Measurements from ENCODE around the gene CCT7.
"Not testable (repeated sequence)": the region's sequence is repeated elsewhere in the genome, so short reads cannot be mapped to it uniquely, and the experiment has no call there.

The CCT7 gene

GRCh38 chr2:73197579-73197978, 36.5 kb upstream of the CCT7 start:
- H3K9me3 ChIP-seq (ENCODE audit: control insufficient read depth, insufficient read depth, low read length), result no peaks in the 10 kb centered on the region
- no peaks in the 10 kb centered on the region for H3K4me1 ChIP-seq (ENCODE audit: control insufficient read depth, low read length)
- no peak overlapping the region for H3K27ac ChIP-seq (ENCODE audit: low read depth, low read length)
- peaks cover 15% of the 10 kb centered on the region for H3K27me3 ChIP-seq (ENCODE audit: control insufficient read depth, low read length)
- no peaks in the 10 kb centered on the region for H3K9me2 ChIP-seq (replicated peaks; ENCODE audit: control insufficient read depth, low read length)
- H3K79me2 ChIP-seq (ENCODE audit: control insufficient read depth, low read length), result no peaks in the 10 kb centered on the region
- H3K4me2 ChIP-seq (ENCODE audit: low read length), result no peak overlapping the region
- TF ChIP-seq, protein P1, sequence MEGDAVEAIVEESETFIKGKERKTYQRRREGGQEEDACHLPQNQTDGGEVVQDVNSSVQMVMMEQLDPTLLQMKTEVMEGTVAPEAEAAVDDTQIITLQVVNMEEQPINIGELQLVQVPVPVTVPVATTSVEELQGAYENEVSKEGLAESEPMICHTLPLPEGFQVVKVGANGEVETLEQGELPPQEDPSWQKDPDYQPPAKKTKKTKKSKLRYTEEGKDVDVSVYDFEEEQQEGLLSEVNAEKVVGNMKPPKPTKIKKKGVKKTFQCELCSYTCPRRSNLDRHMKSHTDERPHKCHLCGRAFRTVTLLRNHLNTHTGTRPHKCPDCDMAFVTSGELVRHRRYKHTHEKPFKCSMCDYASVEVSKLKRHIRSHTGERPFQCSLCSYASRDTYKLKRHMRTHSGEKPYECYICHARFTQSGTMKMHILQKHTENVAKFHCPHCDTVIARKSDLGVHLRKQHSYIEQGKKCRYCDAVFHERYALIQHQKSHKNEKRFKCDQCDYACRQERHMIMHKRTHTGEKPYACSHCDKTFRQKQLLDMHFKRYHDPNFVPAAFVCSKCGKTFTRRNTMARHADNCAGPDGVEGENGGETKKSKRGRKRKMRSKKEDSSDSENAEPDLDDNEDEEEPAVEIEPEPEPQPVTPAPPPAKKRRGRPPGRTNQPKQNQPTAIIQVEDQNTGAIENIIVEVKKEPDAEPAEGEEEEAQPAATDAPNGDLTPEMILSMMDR (IDR thresholded peaks at IDR 0.05; ENCODE audit: low read depth, low read length, poor library complexity, severe bottlenecking), result no peak
- TF ChIP-seq EZH2phosphoT487 (IDR thresholded peaks at IDR 0.05; ENCODE audit: borderline replicate concordance, low read length), result no peak
- H3F3A ChIP-seq (ENCODE audit: control insufficient read depth, insufficient read depth), result no peaks in the 10 kb centered on the region
- H3K36me3 ChIP-seq (ENCODE audit: control insufficient read depth, low read length), result no peaks in the 10 kb centered on the region
- H4K20me1 ChIP-seq (ENCODE audit: control insufficient read depth, insufficient read depth, low read depth, low read length), result no peaks in the 10 kb centered on the region
- no peak overlapping the region for H3K4me3 ChIP-seq (ENCODE audit: low read length)

GRCh38 chr2:73200281-73200680, 33.8 kb upstream of the CCT7 start:
- H3K79me2 ChIP-seq (ENCODE audit: control insufficient read depth, low read length); H3K4me2 ChIP-seq (ENCODE audit: low read length); H3K9me2 ChIP-seq (replicated peaks; ENCODE audit: control insufficient read depth, low read length); H3F3A ChIP-seq (ENCODE audit: control insufficient read depth, insufficient read depth); H3K4me3 ChIP-seq (ENCODE audit: low read length); H3K9me3 ChIP-seq (ENCODE audit: control insufficient read depth, insufficient read depth, low read length); H3K36me3 ChIP-seq (ENCODE audit: control insufficient read depth, low read length); H4K20me1 ChIP-seq (ENCODE audit: control insufficient read depth, insufficient read depth, low read depth, low read length); H3K27ac ChIP-seq (ENCODE audit: low read depth, low read length); H3K4me1 ChIP-seq (ENCODE audit: control insufficient read depth, low read length): not testable (repeated sequence)
- H3K27me3 ChIP-seq (ENCODE audit: control insufficient read depth, low read length), result peaks cover 15% of the 10 kb centered on the region

DNA sequence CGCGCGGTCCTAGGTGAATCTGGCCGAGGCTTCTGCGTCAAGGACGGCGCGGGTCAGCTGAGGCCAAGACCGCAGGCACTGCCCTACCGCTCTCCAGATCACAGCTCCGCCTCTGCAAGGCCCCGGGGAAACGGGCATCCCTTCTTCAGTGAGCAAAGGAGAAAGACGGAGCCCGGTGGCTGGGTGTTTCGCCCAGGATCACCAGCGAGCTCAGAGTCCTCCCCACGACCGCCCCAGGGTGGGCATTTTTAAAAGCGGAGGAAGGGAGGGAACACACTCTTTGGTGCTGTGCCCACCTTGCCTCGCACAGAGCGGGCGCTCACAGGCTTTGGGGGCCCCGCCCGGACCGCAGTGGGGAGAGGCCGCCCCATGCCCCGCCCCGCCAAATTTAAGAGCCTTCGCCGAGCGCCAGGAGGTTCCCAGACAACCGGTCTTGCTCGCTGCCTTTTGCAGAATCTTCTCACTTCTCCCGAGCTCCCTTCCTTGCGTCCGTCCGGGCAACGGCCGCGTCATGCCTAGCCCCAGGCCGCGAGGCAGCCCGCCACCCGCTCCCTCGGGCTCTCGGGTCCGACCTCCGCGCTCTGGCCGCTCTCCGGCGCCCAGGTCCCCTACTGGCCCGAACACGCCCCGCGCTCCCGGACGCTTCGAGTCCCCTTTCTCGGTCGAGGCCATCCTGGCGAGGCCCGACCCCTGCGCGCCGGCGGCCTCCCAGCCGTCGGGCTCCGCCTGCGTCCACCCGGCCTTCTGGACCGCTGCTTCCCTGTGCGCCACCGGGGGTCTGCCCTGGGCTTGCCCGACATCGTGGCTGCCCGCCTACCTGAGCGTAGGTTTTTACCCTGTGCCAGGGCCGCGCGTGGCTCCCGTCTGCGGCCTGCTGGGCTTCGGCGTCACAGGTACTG, 31.7 kb upstream of the CCT7 start, which contains the start of gene NOTO:
Gene NOTO, plus strand, starts transcription at position 419 of the 899 bp plus-strand sequence. Its CDS starts 93 bp downstream, at position 512.
- Histone ChIP-seq H3K4me2 (ENCODE audit: low read length) (no peak within 1 kb of the TSS), H3K4me3 (ENCODE audit: low read length) (no peak within 1 kb of the TSS), H3K79me2 (ENCODE audit: control insufficient read depth, low read length) (no peaks in the 10 kb centered on the region), H3K4me1 (ENCODE audit: control insufficient read depth, low read length) (no peaks in the 10 kb centered on the region), H3K27me3 (ENCODE audit: control insufficient read depth, low read length) (0 out of 2 replicates have a peak, but pooled peaks cover 8% of the 10 kb centered on the region), H3F3A (ENCODE audit: control insufficient read depth, insufficient read depth) (no peaks in the 10 kb centered on the region), H3K9me3 (ENCODE audit: control insufficient read depth, insufficient read depth, low read length) (no peaks in the 10 kb centered on the region), H3K36me3 (ENCODE audit: control insufficient read depth, low read length) (no peaks in the 10 kb centered on the region), H4K20me1 (ENCODE audit: control insufficient read depth, insufficient read depth, low read depth, low read length) (no peaks in the 10 kb centered on the region), H3K27ac (ENCODE audit: low read depth, low read length) (no peak within 1 kb of the TSS), H3K9me2 (replicated peaks; ENCODE audit: control insufficient read depth, low read length) (no peaks in the 10 kb centered on the region)
- TF ChIP-seq, protein P1 (IDR thresholded peaks at IDR 0.05; ENCODE audit: low read depth, low read length, poor library complexity, severe bottlenecking), result no peak
- no peak for TF ChIP-seq EZH2phosphoT487 (IDR thresholded peaks at IDR 0.05; ENCODE audit: borderline replicate concordance, low read length)

DNA sequence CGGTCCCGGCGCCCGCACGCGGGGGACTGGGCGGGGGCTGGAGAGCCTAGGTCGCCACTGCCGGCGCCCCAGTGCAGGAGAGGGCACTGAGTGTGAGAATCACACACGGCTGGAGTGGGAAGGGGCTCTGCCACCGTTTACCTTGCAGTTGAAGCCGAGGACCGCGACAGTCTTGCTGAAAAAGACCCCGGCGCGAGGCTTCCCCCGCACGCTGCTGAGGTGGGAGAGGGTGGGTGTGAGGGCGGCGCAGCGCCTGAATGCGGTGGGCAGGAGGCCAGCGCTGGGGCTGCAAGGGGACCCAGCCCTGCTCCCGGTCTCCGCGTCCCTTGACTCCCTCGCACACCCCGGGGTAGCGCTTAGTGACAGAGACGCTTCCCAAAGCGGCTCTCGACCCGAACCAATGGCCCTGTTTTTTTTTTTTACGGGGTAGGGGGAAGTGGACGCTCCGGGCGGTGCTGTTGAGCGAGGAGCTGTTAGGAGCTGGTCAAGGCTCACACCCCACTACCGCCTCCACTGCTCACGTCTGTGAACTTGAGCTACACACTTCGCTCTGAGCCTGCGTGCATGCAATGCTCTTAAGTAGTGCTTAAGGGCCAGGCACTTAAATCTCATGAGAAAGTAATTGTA, 30.9 kb upstream of the CCT7 start:
- Histone ChIP-seq H3K4me1 (ENCODE audit: control insufficient read depth, low read length) (no peaks in the 10 kb centered on the region), H4K20me1 (ENCODE audit: control insufficient read depth, insufficient read depth, low read depth, low read length) (no peaks in the 10 kb centered on the region), H3K36me3 (ENCODE audit: control insufficient read depth, low read length) (no peaks in the 10 kb centered on the region), H3K27me3 (ENCODE audit: control insufficient read depth, low read length) (0 out of 2 replicates have a peak, but pooled peaks cover 5% of the 10 kb centered on the region), H3K4me2 (ENCODE audit: low read length) (no peak overlapping the region), H3K27ac (ENCODE audit: low read depth, low read length) (no peak overlapping the region), H3K4me3 (ENCODE audit: low read length) (no peak overlapping the region), H3K9me2 (replicated peaks; ENCODE audit: control insufficient read depth, low read length) (no peaks in the 10 kb centered on the region), H3K79me2 (ENCODE audit: control insufficient read depth, low read length) (no peaks in the 10 kb centered on the region), H3F3A (ENCODE audit: control insufficient read depth, insufficient read depth) (no peaks in the 10 kb centered on the region), H3K9me3 (ENCODE audit: control insufficient read depth, insufficient read depth, low read length) (no peaks in the 10 kb centered on the region)
- TF ChIP-seq EZH2phosphoT487 (IDR thresholded peaks at IDR 0.05; ENCODE audit: borderline replicate concordance, low read length), result no peak
- TF ChIP-seq, protein P1 (IDR thresholded peaks at IDR 0.05; ENCODE audit: low read depth, low read length, poor library complexity, severe bottlenecking), result no peak

All from DOHH2 (cell line).